WI38 (cell line): ENCODE data around the gene PRDM1.

Experiments used
- H3K4me3 ChIP-seq: 2 replicates; pipeline ENCODE4 v1.5.1; 2011; ENCODE audit warnings: low read depth, mild to moderate bottlenecking, control low read depth, low read length
- CTCF ChIP-seq: IDR thresholded peaks from 2 replicates; pipeline ENCODE4 v1.5.1; 2012; ENCODE audit warnings: low read depth, mild to moderate bottlenecking, control low read depth, low read length

The PRDM1 gene

GRCh38 chr6:106056746-106057390 is 29.3 kb upstream of the PRDM1 start:
- H3K4me3 ChIP-seq, result no peak overlapping the region
- no peak for TF ChIP-seq CTCF

GRCh38 chr6:106059331-106059730 is 26.8 kb upstream of the PRDM1 start:
- no peak for TF ChIP-seq CTCF

GRCh38 chr6:106060167-106060566 is 26.0 kb upstream of the PRDM1 start:
- no peak overlapping the region for H3K4me3 ChIP-seq
- no peak for TF ChIP-seq CTCF

More at GRCh38 chr6:106059331-106059730, 26.8 kb upstream of the PRDM1 start:
- H3K4me3 ChIP-seq, result no peak overlapping the region

GRCh38 chr6:106063448-106063850 is 22.7 kb upstream of the PRDM1 start:
- no peak overlapping the region for H3K4me3 ChIP-seq
- TF ChIP-seq CTCF, result no peak

- TF ChIP-seq CTCF, result no peak
- no peak overlapping the region for H3K4me3 ChIP-seq
Observed at GRCh38 chr6:106064142-106064541, 22.0 kb upstream of the PRDM1 start.

GRCh38 chr6:106064756-106065155 is 21.4 kb upstream of the PRDM1 start:
- no peak for TF ChIP-seq CTCF
- no peak overlapping the region for H3K4me3 ChIP-seq

- no peak for TF ChIP-seq CTCF
- H3K4me3 ChIP-seq, result no peak overlapping the region
Observed at GRCh38 chr6:106066989-106067388, 19.1 kb upstream of the PRDM1 start.
